RWPE2 (cell line): Measurements from ENCODE around the gene KDM6B.
A peak's percentile ranks its signal among the peaks of the same experiment; 100 is the strongest.

Experiments
- ATAC-seq: fragments of 200-7000 bp; cut with Tn5 transposase; 3 replicates; pipeline ENCODE4 v1.9.1; 2021; ENCODE audit warnings: low read depth
- DNase-seq: peaks from one replicate; pipeline ENCODE4 v3.0.0-alpha.2; 2020; ENCODE audit warnings: low spot score
- H3K27ac ChIP-seq: fragments of 450-650 bp; 2 replicates; pipeline ENCODE4 v1.5.1; 2017; ENCODE audit warnings: mild to moderate bottlenecking; ENCODE audit not compliant: poor library complexity, severe bottlenecking
- H3K27me3 ChIP-seq: fragments of 250-450 bp; sonication (Bioruptor Pico); 2 replicates; pipeline ENCODE4 v1.5.1; 2021; ENCODE audit warnings: mild to moderate bottlenecking, moderate library complexity; ENCODE audit not compliant: insufficient read depth, poor library complexity, severe bottlenecking
- H3K36me3 ChIP-seq: fragments of 250-450 bp; sonication (Bioruptor Pico); 2 replicates; pipeline ENCODE4 v1.5.1; 2020; ENCODE audit warnings: low read depth, mild to moderate bottlenecking, moderate library complexity
- H3K4me1 ChIP-seq: fragments of 250-450 bp; sonication (Bioruptor Pico); 2 replicates; pipeline ENCODE4 v1.5.1; 2021; ENCODE audit warnings: mild to moderate bottlenecking, moderate library complexity; ENCODE audit not compliant: insufficient read depth, poor library complexity, severe bottlenecking
- H3K4me3 ChIP-seq: fragments of 250-450 bp; sonication (Bioruptor Pico); 2 replicates; pipeline ENCODE4 v1.5.1; 2021; ENCODE audit warnings: mild to moderate bottlenecking, moderate library complexity; ENCODE audit not compliant: severe bottlenecking
- H3K9me3 ChIP-seq: fragments of 250-450 bp; sonication (Bioruptor Pico); 2 replicates; pipeline ENCODE4 v1.5.1; 2021; ENCODE audit warnings: mild to moderate bottlenecking, moderate library complexity; ENCODE audit not compliant: severe bottlenecking
- TF ChIP-seq, protein P1 (sequence below): fragments of 450-650 bp; IDR thresholded peaks from one replicate; pipeline ENCODE4 v1.5.1; 2017; ENCODE audit warnings: mild to moderate bottlenecking, moderate library complexity; ENCODE audit not compliant: poor library complexity, severe bottlenecking

KDM6B gene

DNA sequence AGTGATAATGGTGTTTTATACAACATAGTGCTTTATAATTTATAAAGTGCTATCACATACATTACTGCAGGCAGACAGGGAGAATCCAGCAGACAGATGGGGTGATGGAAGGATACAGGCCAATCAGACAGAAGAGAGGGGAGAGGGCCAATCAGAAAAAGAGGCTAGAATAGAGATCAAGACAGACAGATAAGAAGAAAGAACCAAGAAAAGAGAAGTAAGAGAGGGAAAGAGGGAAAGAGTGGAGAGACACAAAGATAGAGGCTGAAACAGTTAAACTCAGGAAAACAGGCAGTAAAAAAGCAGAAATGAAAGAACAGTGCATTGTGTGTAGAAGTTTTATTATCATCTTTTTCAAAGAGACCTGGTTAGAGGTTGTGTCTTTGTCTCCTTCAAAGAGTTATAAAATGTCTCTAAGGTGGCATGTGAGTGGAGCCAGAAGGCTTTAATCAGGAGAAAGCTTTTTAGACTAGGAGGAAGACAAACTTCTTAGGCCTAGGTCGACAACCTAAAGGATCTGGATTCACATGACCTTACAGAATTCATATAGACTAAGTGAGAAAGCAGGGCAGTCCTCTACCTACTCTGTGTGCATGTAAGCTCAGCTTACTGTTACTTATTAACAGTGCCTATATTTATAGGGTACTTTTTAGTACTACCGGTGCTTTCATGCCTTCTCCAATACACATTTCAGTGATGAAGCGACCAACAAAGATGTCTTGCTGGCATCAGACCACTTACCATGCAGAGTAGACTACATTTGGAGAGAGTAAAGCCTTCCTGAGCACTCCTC is 46.3 kb downstream of the KDM6B start:
- DNase-seq = no peak
- peaks cover 8% of the 10 kb centered on the region for H3K4me1 ChIP-seq
- H3K27me3 ChIP-seq = no peaks in the 10 kb centered on the region
- no peak overlapping the region for H3K27ac ChIP-seq
- no peak overlapping the region for H3K4me3 ChIP-seq
- no peaks in the 10 kb centered on the region for H3K9me3 ChIP-seq
- TF ChIP-seq, protein P1, sequence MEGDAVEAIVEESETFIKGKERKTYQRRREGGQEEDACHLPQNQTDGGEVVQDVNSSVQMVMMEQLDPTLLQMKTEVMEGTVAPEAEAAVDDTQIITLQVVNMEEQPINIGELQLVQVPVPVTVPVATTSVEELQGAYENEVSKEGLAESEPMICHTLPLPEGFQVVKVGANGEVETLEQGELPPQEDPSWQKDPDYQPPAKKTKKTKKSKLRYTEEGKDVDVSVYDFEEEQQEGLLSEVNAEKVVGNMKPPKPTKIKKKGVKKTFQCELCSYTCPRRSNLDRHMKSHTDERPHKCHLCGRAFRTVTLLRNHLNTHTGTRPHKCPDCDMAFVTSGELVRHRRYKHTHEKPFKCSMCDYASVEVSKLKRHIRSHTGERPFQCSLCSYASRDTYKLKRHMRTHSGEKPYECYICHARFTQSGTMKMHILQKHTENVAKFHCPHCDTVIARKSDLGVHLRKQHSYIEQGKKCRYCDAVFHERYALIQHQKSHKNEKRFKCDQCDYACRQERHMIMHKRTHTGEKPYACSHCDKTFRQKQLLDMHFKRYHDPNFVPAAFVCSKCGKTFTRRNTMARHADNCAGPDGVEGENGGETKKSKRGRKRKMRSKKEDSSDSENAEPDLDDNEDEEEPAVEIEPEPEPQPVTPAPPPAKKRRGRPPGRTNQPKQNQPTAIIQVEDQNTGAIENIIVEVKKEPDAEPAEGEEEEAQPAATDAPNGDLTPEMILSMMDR = no peak
- ATAC-seq = no peak
- peaks cover 69% of the 10 kb centered on the region for H3K36me3 ChIP-seq

DNA sequence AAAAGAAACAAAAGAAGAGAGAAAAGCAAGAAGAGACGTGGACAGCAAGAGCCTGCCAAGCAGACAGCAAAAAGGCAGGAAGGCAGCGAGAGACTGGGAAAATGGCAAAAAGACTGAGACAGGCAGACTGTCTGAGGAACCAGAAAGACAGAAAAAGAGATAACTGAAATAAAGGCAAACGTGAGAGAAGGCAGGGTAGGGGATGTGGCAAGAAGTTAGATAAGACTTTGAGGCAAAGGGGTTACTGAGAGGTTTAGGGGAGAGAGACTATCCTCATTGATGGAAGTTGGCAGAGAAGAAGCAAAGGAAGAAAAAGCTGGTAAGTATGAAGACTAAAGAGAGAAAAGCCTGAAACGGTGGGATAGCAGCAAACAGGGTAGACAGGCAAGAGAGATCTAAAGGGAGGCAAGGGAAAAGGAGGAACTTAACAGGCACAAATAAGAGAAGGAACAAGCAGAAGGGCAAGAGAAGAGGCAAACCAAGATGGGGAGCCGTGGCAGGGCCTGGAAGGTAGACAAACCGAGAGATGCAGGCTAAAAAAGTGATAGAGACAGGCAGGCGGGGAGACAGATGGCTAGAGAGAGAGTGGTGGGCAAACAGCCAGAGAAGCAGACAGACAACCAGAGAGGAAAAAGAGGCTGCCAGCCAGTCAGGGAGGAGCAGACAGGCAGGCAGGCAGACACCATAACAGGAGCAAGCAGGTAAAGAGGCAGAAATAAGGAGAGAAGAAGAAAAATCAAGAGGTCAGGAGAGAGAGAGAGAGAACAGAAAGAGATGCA is 47.4 kb downstream of the KDM6B start:
- H3K36me3 ChIP-seq = peaks cover 57% of the 10 kb centered on the region
- ATAC-seq (no peak), DNase-seq (no peak)
- no peak overlapping the region for H3K27ac ChIP-seq
- TF ChIP-seq, protein P1 = no peak
- no peak overlapping the region for H3K4me3 ChIP-seq
- peaks cover 8% of the 10 kb centered on the region for H3K4me1 ChIP-seq
- H3K27me3 ChIP-seq = no peaks in the 10 kb centered on the region
- no peaks in the 10 kb centered on the region for H3K9me3 ChIP-seq

DNA sequence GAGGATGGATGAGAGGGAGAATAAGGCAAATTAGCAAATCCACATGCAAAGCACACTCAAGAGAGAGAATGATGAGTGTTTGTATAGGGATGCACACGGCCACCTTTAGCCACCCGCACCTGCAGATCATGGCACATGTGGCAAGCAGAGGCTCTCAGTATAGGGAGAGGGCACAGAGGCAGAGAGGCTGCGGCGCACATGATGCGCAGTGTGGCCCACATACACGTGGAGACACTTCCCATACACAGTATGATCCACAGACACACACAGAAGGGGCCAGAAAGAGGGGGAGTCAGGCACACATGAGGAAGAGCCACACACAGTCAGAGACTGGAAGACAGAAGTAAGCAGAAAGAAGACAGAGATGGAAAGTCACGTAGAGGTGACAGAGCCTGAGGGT is 48.1 kb downstream of the KDM6B start:
- DNase-seq (no peak), ATAC-seq (no peak)
- Histone ChIP-seq H3K27ac (no peak overlapping the region), H3K4me1 (peaks cover 10% of the 10 kb centered on the region), H3K9me3 (no peaks in the 10 kb centered on the region), H3K27me3 (no peaks in the 10 kb centered on the region), H3K4me3 (no peak overlapping the region), H3K36me3 (peaks cover 51% of the 10 kb centered on the region)
- TF ChIP-seq, protein P1 = no peak

DNA sequence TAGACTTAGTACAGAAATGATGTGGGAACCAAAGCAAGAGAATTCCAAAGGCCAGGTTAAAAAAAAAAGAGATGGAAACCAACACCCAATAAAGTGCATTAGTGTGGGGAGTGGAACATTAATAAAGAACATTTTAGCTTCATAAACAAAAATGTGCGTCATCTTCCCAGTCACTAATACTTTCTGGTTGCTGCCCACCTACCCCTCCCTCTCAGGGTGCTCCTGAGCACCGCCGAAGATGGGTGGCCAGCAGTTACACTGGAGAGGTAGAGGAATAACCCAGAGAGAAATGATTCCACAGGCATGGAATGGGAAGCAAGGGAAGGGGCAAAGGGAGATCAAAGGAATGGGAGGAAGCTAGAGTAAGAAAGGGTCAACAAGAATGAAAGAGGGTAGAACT is 48.6 kb downstream of the KDM6B start:
- H3K27me3 ChIP-seq = no peaks in the 10 kb centered on the region
- peak overlapping the region; percentile 94 for H3K27ac ChIP-seq
- DNase-seq = no peak
- TF ChIP-seq, protein P1 = no peak
- no peak overlapping the region for H3K4me3 ChIP-seq
- ATAC-seq = no peak
- H3K36me3 ChIP-seq = peaks cover 46% of the 10 kb centered on the region
- H3K4me1 ChIP-seq = peaks cover 12% of the 10 kb centered on the region
- H3K9me3 ChIP-seq = no peaks in the 10 kb centered on the region
